ENCODE measurements around the gene S1PR2. TPM values are rescaled to one million over a fixed set of nuclear protein-coding genes. Genes with fewer than 3 reads are reported as not detected.
"Not testable (repeated sequence)": the region's sequence is repeated elsewhere in the genome, so short reads cannot be mapped to it uniquely, and the experiment has no call there.

The S1PR2 gene
- total RNA-seq, 1 donor from 2014 or later, result 5.6 TPM

- DNase-seq (no peak), ATAC-seq (ENCODE audit: low read depth) (no peak)
- TF ChIP-seq CTCF (IDR thresholded peaks at IDR 0.05), result no peak
- Mint-ChIP-seq H3K27me3 (no peaks in the 10 kb centered on the region), H3K4me3 (no peak overlapping the region), H3K36me3 (ENCODE audit: low read depth) (peaks cover 41% of the 10 kb centered on the region), H3K27ac (no peak overlapping the region), H3K9me3 (no peaks in the 10 kb centered on the region), H3K4me1 (peaks cover 4% of the 10 kb centered on the region)
- intact Hi-C loops (cut with micrococcal nuclease), result no loop called here
- ChIA-PET CTCF (interaction anchor here (2.8 kb wide), 1 partner anchor 67 kb away, joined by 7 read pairs; no protein-coding TSS in a partner anchor), POLR2A (interaction anchor here (0.6 kb wide), 1 partner anchor 71 kb away, joined by 7 read pairs; no protein-coding TSS in a partner anchor)
Observed at GRCh38 chr19:10182847-10183246, 48.3 kb downstream of the S1PR2 start.

GRCh38 chr19:10182076-10182475 lies 49.1 kb downstream of the S1PR2 start:
- peaks cover 45% of the 10 kb centered on the region for H3K36me3 Mint-ChIP-seq (ENCODE audit: low read depth)
- no peaks in the 10 kb centered on the region for H3K27me3 Mint-ChIP-seq
- ChIA-PET POLR2A (no interaction called here), CTCF (interaction anchor here (2.8 kb wide), 1 partner anchor 68 kb away, joined by 7 read pairs; no protein-coding TSS in a partner anchor)
- no peak overlapping the region for H3K27ac Mint-ChIP-seq
- no peak overlapping the region for H3K4me3 Mint-ChIP-seq
- DNase-seq, result no peak
- H3K9me3 Mint-ChIP-seq, result no peaks in the 10 kb centered on the region
- TF ChIP-seq CTCF (IDR thresholded peaks at IDR 0.05), result no peak
- H3K4me1 Mint-ChIP-seq, result peaks cover 3% of the 10 kb centered on the region
- no peak for ATAC-seq (ENCODE audit: low read depth)
- intact Hi-C loops (cut with micrococcal nuclease), result no loop called here

GRCh38 chr19:10180459-10180858 lies 50.7 kb downstream of the S1PR2 start:
- Mint-ChIP-seq H3K4me1 (no peaks in the 10 kb centered on the region), H3K27me3 (no peaks in the 10 kb centered on the region), H3K36me3 (ENCODE audit: low read depth) (peaks cover 49% of the 10 kb centered on the region), H3K4me3 (no peak overlapping the region), H3K9me3 (no peaks in the 10 kb centered on the region), H3K27ac (no peak overlapping the region)
- CTCF ChIA-PET, result interaction anchor here (2.8 kb wide), 1 partner anchor 70 kb away, joined by 7 read pairs; no protein-coding TSS in a partner anchor
- ATAC-seq (ENCODE audit: low read depth), result no peak
- POLR2A ChIA-PET, result interaction anchor here (0.6 kb wide), 1 partner anchor 84 kb away, joined by 10 read pairs; no protein-coding TSS in a partner anchor
- no peak for DNase-seq
- intact Hi-C loops (cut with micrococcal nuclease), result no loop called here
- TF ChIP-seq CTCF (IDR thresholded peaks at IDR 0.05), result no peak

GRCh38 chr19:10180024-10180423 lies 51.1 kb downstream of the S1PR2 start:
- H3K36me3 Mint-ChIP-seq (ENCODE audit: low read depth), result peaks cover 52% of the 10 kb centered on the region
- H3K9me3 Mint-ChIP-seq; ATAC-seq (ENCODE audit: low read depth); CTCF ChIA-PET; DNase-seq; H3K4me1 Mint-ChIP-seq; H3K27ac Mint-ChIP-seq; H3K4me3 Mint-ChIP-seq; H3K27me3 Mint-ChIP-seq; intact Hi-C loops (cut with micrococcal nuclease): not testable (repeated sequence)
- POLR2A ChIA-PET, result interaction anchor here (0.6 to 0.9 kb wide), 2 partner anchors 15 to 107 kb away, joined by 4 read pairs; partner anchors contain the start of gene ICAM4

GRCh38 chr19:10173527-10173926 lies 57.6 kb downstream of the S1PR2 start:
- no peak overlapping the region for H3K27ac Mint-ChIP-seq
- ATAC-seq (ENCODE audit: low read depth) (no peak), DNase-seq (no peak)
- peaks cover 73% of the 10 kb centered on the region for H3K36me3 Mint-ChIP-seq (ENCODE audit: low read depth)
- no peaks in the 10 kb centered on the region for H3K4me1 Mint-ChIP-seq
- ChIA-PET CTCF (no interaction called here), POLR2A (no interaction called here)
- TF ChIP-seq CTCF (IDR thresholded peaks at IDR 0.05), result no peak
- intact Hi-C loops (cut with micrococcal nuclease), result no loop called here
- H3K9me3 Mint-ChIP-seq, result no peaks in the 10 kb centered on the region
- no peaks in the 10 kb centered on the region for H3K27me3 Mint-ChIP-seq
- no peak overlapping the region for H3K4me3 Mint-ChIP-seq

Other genes with a start within 250 kb of the S1PR2 start
- not detected in 2 replicates for gene COL5A3, start 220.8 kb downstream of the S1PR2 start, total RNA-seq
- gene RDH8, start 217.8 kb downstream of the S1PR2 start, total RNA-seq, result not detected in 2 replicates
- 61.3 and 61.4 TPM in 2 replicates for gene SHFL, start 145.0 kb downstream of the S1PR2 start, total RNA-seq
- gene ANGPTL6, start 128.7 kb downstream of the S1PR2 start, total RNA-seq, result 16.4 and 18.4 TPM in 2 replicates
- 107 and 119 TPM in 2 replicates for gene PPAN, start 125.0 kb downstream of the S1PR2 start, total RNA-seq
- 33.1 and 42.6 TPM in 2 replicates for gene P2RY11, start 119.6 kb downstream of the S1PR2 start, total RNA-seq
- gene EIF3G, start 111.4 kb downstream of the S1PR2 start, total RNA-seq, result 332 and 371 TPM in 2 replicates
- gene DNMT1, start 36.4 kb downstream of the S1PR2 start, total RNA-seq, result 136 and 156 TPM in 2 replicates
- gene MRPL4, start 20.9 kb upstream of the S1PR2 start, total RNA-seq, result 66.9 and 68.3 TPM in 2 replicates
- gene ICAM1, start 39.8 kb upstream of the S1PR2 start, total RNA-seq, result 32.6 and 37.4 TPM in 2 replicates
- gene ICAM4, start 55.6 kb upstream of the S1PR2 start, total RNA-seq, result 0.71 and 0.95 TPM in 2 replicates
- 0.76 and 1.2 TPM in 2 replicates for gene ICAM5, start 58.6 kb upstream of the S1PR2 start, total RNA-seq
- gene ZGLP1, start 78.5 kb upstream of the S1PR2 start, total RNA-seq, result 4.5 and 5.1 TPM in 2 replicates
- gene FDX2, start 84.7 kb upstream of the S1PR2 start, total RNA-seq, result 12.8 and 15.0 TPM in 2 replicates
- gene RAVER1, start 102.2 kb upstream of the S1PR2 start, total RNA-seq, result 77.0 and 80.8 TPM in 2 replicates
- 147 and 166 TPM in 2 replicates for gene ICAM3, start 108.3 kb upstream of the S1PR2 start, total RNA-seq
- gene TYK2, start 149.2 kb upstream of the S1PR2 start, total RNA-seq, result 302 and 356 TPM in 2 replicates
- 172 and 173 TPM in 2 replicates for gene CDC37, start 172.2 kb upstream of the S1PR2 start, total RNA-seq
- gene PDE4A, start 189.2 kb upstream of the S1PR2 start, total RNA-seq, result 6.6 and 8.6 TPM in 2 replicates